Calu3 (cell line): Measurements from ENCODE around the gene SPAG16. TPM values are rescaled to one million over a fixed set of nuclear protein-coding genes. Genes with fewer than 3 reads are reported as not detected.
A peak's percentile ranks its signal among the peaks of the same experiment; 100 is the strongest.

Experiments
- BruUV-seq: library from RNA; stranded (reverse); fragments of 400-500 nt; replicated peaks from 2 replicates; lab custom pipeline; 2021; lab: Mats Ljungman, UMichigan
- CTCF ChIA-PET: fragments of 300-600 bp; sonication (Branson Sonifier 250); formaldehyde crosslinking; loops from one replicate; lab custom pipeline; 2022; ENCODE audit warnings: antibody characterized with exemption; lab: Charles Lee
- DNase-seq: peaks from one replicate; pipeline ENCODE4 v3.0.0; 2022
- H3K27ac Mint-ChIP-seq: one replicate; pipeline ENCODE4 v1.8.0; 2022; ENCODE audit warnings: mixed read lengths; ENCODE audit not compliant: unreplicated experiment
- H3K27me3 Mint-ChIP-seq: one replicate; pipeline ENCODE4 v1.8.0; 2022; ENCODE audit warnings: mixed read lengths; ENCODE audit not compliant: unreplicated experiment
- H3K36me3 Mint-ChIP-seq: one replicate; pipeline ENCODE4 v1.8.0; 2022; ENCODE audit warnings: mild to moderate bottlenecking, moderate library complexity, mixed read lengths; ENCODE audit not compliant: insufficient read depth, unreplicated experiment
- H3K4me1 Mint-ChIP-seq: one replicate; pipeline ENCODE4 v1.8.0; 2022; ENCODE audit warnings: mild to moderate bottlenecking, low read depth, mixed read lengths; ENCODE audit not compliant: unreplicated experiment
- H3K4me3 Mint-ChIP-seq: one replicate; pipeline ENCODE4 v1.8.0; 2022; ENCODE audit warnings: mild to moderate bottlenecking, low read depth, moderate library complexity, mixed read lengths; ENCODE audit not compliant: unreplicated experiment
- H3K9me3 Mint-ChIP-seq: one replicate; pipeline ENCODE4 v1.8.0; 2022; ENCODE audit warnings: low read depth, mixed read lengths; ENCODE audit not compliant: unreplicated experiment
- CTCF ChIP-seq: fragments of 200-600 bp; IDR thresholded peaks from one replicate; pipeline ENCODE4 v1.8.0; 2022; ENCODE audit warnings: antibody characterized with exemption; ENCODE audit not compliant: unreplicated experiment
- intact Hi-C: fragments of 100-400 bp; cut with micrococcal nuclease; formaldehyde crosslinking; loops from one replicate; pipeline ENCODE4 v1.10.0; 2022; ENCODE audit not compliant: unreplicated experiment
- total RNA-seq: library from RNA; stranded (reverse); gene quantifications from 2 replicates; pipeline ENCODE4 v1.2.3, GENCODE V29; 2022

Gene SPAG16
- total RNA-seq, 1 experiment from 2014 or later: 30.2 TPM

DNA sequence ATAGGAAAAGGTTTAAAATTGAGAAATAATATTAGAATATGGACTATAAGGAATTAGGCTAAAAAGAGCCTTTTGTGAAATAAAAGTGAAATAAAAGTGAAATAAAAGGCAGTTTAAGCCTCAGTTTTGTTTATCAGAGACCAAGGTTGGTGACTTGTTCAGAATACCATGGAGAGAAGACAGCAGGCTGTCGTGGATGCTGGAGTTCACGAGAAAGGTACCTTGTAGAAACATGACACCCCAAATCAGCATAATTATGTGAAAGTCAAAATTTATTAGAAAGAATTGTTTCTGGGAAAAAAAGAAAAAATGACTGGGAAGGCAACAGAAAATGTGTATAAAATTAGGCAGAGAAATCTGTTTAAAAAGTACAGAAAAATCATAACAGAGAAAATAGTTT, 46.5 kb upstream of the SPAG16 start:
- BruUV-seq: no TSS peak
- peak overlapping the region; percentile 37 for H3K4me3 Mint-ChIP-seq

GRCh38 chr2:213238753-213239495, 45.3 kb upstream of the SPAG16 start:
- no TSS peak for BruUV-seq
- Mint-ChIP-seq H3K4me3 (peak overlapping the region; percentile 60), H3K27ac (peak overlapping the region; percentile 99), H3K9me3 (no peaks in the 10 kb centered on the region), H3K4me1 (peaks cover 60% of the 10 kb centered on the region), H3K36me3 (peaks cover 9% of the 10 kb centered on the region), H3K27me3 (no peaks in the 10 kb centered on the region)
- TF ChIP-seq CTCF: no peak
- peak; percentile 77 for DNase-seq
- intact Hi-C loops: loop anchor here (1.0 to 5.0 kb wide), 5 partner anchors 50 to 552 kb away; no protein-coding TSS in a partner anchor
- CTCF ChIA-PET: interaction anchor here (0.8 to 1.4 kb wide), 3 partner anchors 21 to 86 kb away, joined by 3 to 4 read pairs (median 3); no protein-coding TSS in a partner anchor

More for the DNA sequence above, 46.5 kb upstream of the SPAG16 start:
- Mint-ChIP-seq H3K9me3 (no peaks in the 10 kb centered on the region), H3K4me1 (peaks cover 51% of the 10 kb centered on the region), H3K27me3 (no peaks in the 10 kb centered on the region), H3K36me3 (peaks cover 9% of the 10 kb centered on the region), H3K27ac (peak overlapping the region; percentile 99)
- CTCF ChIA-PET: no interaction called here
- TF ChIP-seq CTCF: no peak
- no peak for DNase-seq
- intact Hi-C loops: loop anchor here (2.0 to 5.0 kb wide), 4 partner anchors 49 to 551 kb away; no protein-coding TSS in a partner anchor

- H3K4me3 Mint-ChIP-seq: no peak overlapping the region
- no peaks in the 10 kb centered on the region for H3K9me3 Mint-ChIP-seq
- peak overlapping the region; percentile 3 for H3K27ac Mint-ChIP-seq
- H3K27me3 Mint-ChIP-seq: no peaks in the 10 kb centered on the region
- peaks cover 9% of the 10 kb centered on the region for H3K36me3 Mint-ChIP-seq
- H3K4me1 Mint-ChIP-seq: peaks cover 47% of the 10 kb centered on the region
- intact Hi-C loops: loop anchor here (10.0 kb wide), 3 partner anchors 383 to 1563 kb away; partner anchors contain the start of gene BARD1
- CTCF ChIA-PET: no interaction called here
- DNase-seq: no peak
- no peak for TF ChIP-seq CTCF
- no TSS peak for BruUV-seq
Measured at GRCh38 chr2:213241817-213242216, 42.4 kb upstream of the SPAG16 start.

GRCh38 chr2:213242653-213243052, 41.6 kb upstream of the SPAG16 start:
- Mint-ChIP-seq H3K4me1 (peaks cover 39% of the 10 kb centered on the region), H3K27me3 (no peaks in the 10 kb centered on the region), H3K27ac (no peak overlapping the region), H3K36me3 (peaks cover 9% of the 10 kb centered on the region), H3K4me3 (no peak overlapping the region), H3K9me3 (no peaks in the 10 kb centered on the region)
- intact Hi-C loops: loop anchor here (10.0 kb wide), 3 partner anchors 382 to 1562 kb away; partner anchors contain the start of gene BARD1
- CTCF ChIA-PET: interaction anchor here (0.6 kb wide), 1 partner anchor 92 kb away, joined by 9 read pairs; no protein-coding TSS in a partner anchor
- BruUV-seq: no TSS peak
- DNase-seq: no peak
- no peak for TF ChIP-seq CTCF
